OCI-LY7 (cell line): Measurements from ENCODE around the gene CDK10. TPM values are rescaled to one million over a fixed set of nuclear protein-coding genes. Genes with fewer than 3 reads are reported as not detected.

Experiments
- BruUV-seq: library from RNA; stranded (reverse); fragments of 400-500 nt; replicated peaks from 2 replicates; lab custom pipeline; 2021; lab: Mats Ljungman, UMichigan
- CTCF ChIA-PET: fragments of 300-600 bp; sonication (Branson Sonifier 250); formaldehyde crosslinking; loops from one replicate; lab custom pipeline; 2022; ENCODE audit warnings: antibody characterized with exemption; ENCODE audit not compliant: unreplicated experiment; lab: Charles Lee
- POLR2A ChIA-PET: fragments of 300-600 bp; sonication (Branson Sonifier 250); formaldehyde crosslinking; loops from one replicate; lab custom pipeline; 2022; ENCODE audit warnings: antibody characterized with exemption; lab: Charles Lee
- DNase-seq: peaks from one replicate; pipeline ENCODE4 v3.0.0-alpha.2; 2015; ENCODE audit warnings: low spot score
- H2AFZ ChIP-seq: fragments of 200-600 bp; sonication (generic), shearing (Covaris generic); 2 replicates; pipeline ENCODE4 v1.6.1; 2014; ENCODE audit warnings: mild to moderate bottlenecking, antibody characterized with exemption, low read length, moderate library complexity
- H3K27ac ChIP-seq: fragments of 200-600 bp; sonication (generic); 2 replicates; pipeline ENCODE4 v1.5.1; 2014; ENCODE audit warnings: mixed run types, low read depth, mild to moderate bottlenecking, moderate library complexity, low read length, inconsistent platforms; ENCODE audit not compliant: poor library complexity, severe bottlenecking
- H3K36me3 ChIP-seq: fragments of 200-600 bp; sonication (generic); 2 replicates; pipeline ENCODE4 v1.6.1; 2014; ENCODE audit warnings: mild to moderate bottlenecking, antibody characterized with exemption, low read length, moderate library complexity, mixed read lengths; ENCODE audit not compliant: insufficient read depth
- H3K4me1 ChIP-seq: fragments of 200-600 bp; sonication (generic); 2 replicates; pipeline ENCODE4 v1.5.1; 2014; ENCODE audit warnings: mild to moderate bottlenecking, low read length; ENCODE audit not compliant: insufficient read depth, poor library complexity, severe bottlenecking
- H3K4me2 ChIP-seq: fragments of 200-600 bp; sonication (generic); 2 replicates; pipeline ENCODE4 v1.6.1; 2014; ENCODE audit warnings: mild to moderate bottlenecking, low read length
- H3K4me3 ChIP-seq: fragments of 200-600 bp; sonication (generic); 2 replicates; pipeline ENCODE4 v1.5.1; 2014; ENCODE audit warnings: mild to moderate bottlenecking, low read depth, low read length; ENCODE audit not compliant: poor library complexity, severe bottlenecking
- H3K79me2 ChIP-seq: fragments of 200-600 bp; sonication (generic); 2 replicates; pipeline ENCODE4 v1.6.1; 2016; ENCODE audit warnings: low read depth, mild to moderate bottlenecking, low read length, moderate library complexity, mixed read lengths; ENCODE audit not compliant: insufficient read depth
- H3K9me2 ChIP-seq: fragments of 200-600 bp; sonication (generic); 2 replicates; pipeline ENCODE4 v1.6.1; 2016; ENCODE audit warnings: mild to moderate bottlenecking, low read length, mixed read lengths; ENCODE audit not compliant: insufficient read depth
- H3K9me3 ChIP-seq: fragments of 200-600 bp; sonication (generic); 2 replicates; pipeline ENCODE4 v1.6.1; 2014; ENCODE audit warnings: mild to moderate bottlenecking, mixed run types, low read length, mixed read lengths
- H4K20me1 ChIP-seq: fragments of 200-600 bp; sonication (generic); 2 replicates; pipeline ENCODE4 v1.6.1; 2014; ENCODE audit warnings: mild to moderate bottlenecking, antibody characterized with exemption, low read length, moderate library complexity, mixed read lengths; ENCODE audit not compliant: insufficient read depth
- CTCF ChIP-seq: fragments of 200-600 bp; sonication (generic); conservative IDR thresholded peaks from 2 replicates; pipeline ENCODE4 v1.5.1; 2014; ENCODE audit warnings: mild to moderate bottlenecking, antibody characterized with exemption, low read length, moderate library complexity, mixed read lengths
- EZH2phosphoT487 ChIP-seq: fragments of 200-600 bp; sonication (generic); IDR thresholded peaks from 2 replicates; pipeline ENCODE4 v1.6.1; 2018; ENCODE audit warnings: low read depth, borderline replicate concordance, mild to moderate bottlenecking, mixed run types, antibody characterized with exemption, low read length, moderate library complexity, mixed read lengths
- intact Hi-C: fragments of 100-400 bp; cut with micrococcal nuclease; formaldehyde crosslinking; loops from one replicate; pipeline ENCODE4 v1.10.0; 2022; ENCODE audit not compliant: unreplicated experiment
- total RNA-seq, 2 experiments: library from RNA; depleted of rRNA in 1 of 2; stranded (reverse); fragments of >200 nt in 1 of 2; shearing (Covaris generic) in 1 of 2; gene quantifications; 2 replicates each; pipeline ENCODE4 v1.2.3, GENCODE V29; 2014 to 2022

Gene CDK10
- total RNA-seq, 2 experiments from 2014 or later = 98.6 to 130 TPM

GRCh38 chr16:89737341-89738071 lies 51.0 kb downstream of the CDK10 start:
- no peak overlapping the region for H3K4me3 ChIP-seq
- ChIA-PET CTCF (interaction anchor here (0.6 kb wide), 1 partner anchor 115 kb away, joined by 3 read pairs; no protein-coding TSS in a partner anchor), POLR2A (no interaction called here)
- no TSS peak for BruUV-seq
- H3K9me3 ChIP-seq = no peaks in the 10 kb centered on the region
- no peak for DNase-seq
- H3K36me3 ChIP-seq = peaks cover 98% of the 10 kb centered on the region
- H3K4me1 ChIP-seq = no peaks in the 10 kb centered on the region
- no peaks in the 10 kb centered on the region for H4K20me1 ChIP-seq
- H2AFZ ChIP-seq = no peak overlapping the region
- intact Hi-C loops = no loop called here
- H3K9me2 ChIP-seq = no peaks in the 10 kb centered on the region
- H3K79me2 ChIP-seq = no peaks in the 10 kb centered on the region
- TF ChIP-seq EZH2phosphoT487 (no peak), CTCF (no peak)
- H3K27ac ChIP-seq = no peak overlapping the region
- H3K4me2 ChIP-seq = no peak overlapping the region

- Histone ChIP-seq H3K36me3 (peaks cover 100% of the 10 kb centered on the region), H3K9me2 (no peaks in the 10 kb centered on the region), H3K4me2 (no peak overlapping the region), H3K4me3 (no peak overlapping the region), H2AFZ (no peak overlapping the region), H3K9me3 (no peaks in the 10 kb centered on the region), H3K27ac (no peak overlapping the region), H3K4me1 (no peaks in the 10 kb centered on the region), H3K79me2 (no peaks in the 10 kb centered on the region), H4K20me1 (no peaks in the 10 kb centered on the region)
- TF ChIP-seq CTCF = no peak
- DNase-seq = no peak
- BruUV-seq = no TSS peak
- ChIA-PET CTCF (no interaction called here), POLR2A (no interaction called here)
- intact Hi-C loops = no loop called here
These were observed 51.5 kb downstream of the CDK10 start for GRCh38 chr16:89738072-89738377.

- intact Hi-C loops = no loop called here
- H3K36me3 ChIP-seq = peaks cover 100% of the 10 kb centered on the region
These were observed 52.2 kb downstream of the CDK10 start for GRCh38 chr16:89738538-89739317.

More at GRCh38 chr16:89738538-89739317, 52.2 kb downstream of the CDK10 start:
- no TSS peak for BruUV-seq
- H3K4me3 ChIP-seq = no peak overlapping the region
- H4K20me1 ChIP-seq = no peaks in the 10 kb centered on the region
- H3K79me2 ChIP-seq = no peaks in the 10 kb centered on the region
- no peak overlapping the region for H3K27ac ChIP-seq
- TF ChIP-seq CTCF = no peak
- H3K9me3 ChIP-seq = no peaks in the 10 kb centered on the region
- H3K4me2 ChIP-seq = no peak overlapping the region
- H3K9me2 ChIP-seq = no peaks in the 10 kb centered on the region
- POLR2A ChIA-PET = interaction anchor here (0.6 kb wide), 1 partner anchor 23 kb away, joined by 3 read pairs; no protein-coding TSS in a partner anchor
- CTCF ChIA-PET = no interaction called here
- no peak overlapping the region for H2AFZ ChIP-seq
- no peak for DNase-seq
- H3K4me1 ChIP-seq = no peaks in the 10 kb centered on the region
